KBM-7 (cell line): ENCODE results near the gene GARIN5A.

Experiments used
- DNase-seq: peaks from one replicate; pipeline ENCODE4 v3.0.0-alpha.2; 2015
- in situ Hi-C: fragments of 300-500 bp; cut with MboI; formaldehyde crosslinking; loops from 2 replicates; pipeline ENCODE4 v1.14.3; 2020; ENCODE audit warnings: low sequenced_read_pairs, low pct_unique_long_range_greater_than_20kb, mixed read lengths

Gene GARIN5A

GRCh38 chr19:50492303-50493052 is 15.8 kb upstream of the GARIN5A start:
- peak; percentile 28 for DNase-seq
- in situ Hi-C loops = no loop called here

GRCh38 chr19:50490991-50491472 is 14.4 kb upstream of the GARIN5A start:
- in situ Hi-C loops = no loop called here
- no peak for DNase-seq

DNA sequence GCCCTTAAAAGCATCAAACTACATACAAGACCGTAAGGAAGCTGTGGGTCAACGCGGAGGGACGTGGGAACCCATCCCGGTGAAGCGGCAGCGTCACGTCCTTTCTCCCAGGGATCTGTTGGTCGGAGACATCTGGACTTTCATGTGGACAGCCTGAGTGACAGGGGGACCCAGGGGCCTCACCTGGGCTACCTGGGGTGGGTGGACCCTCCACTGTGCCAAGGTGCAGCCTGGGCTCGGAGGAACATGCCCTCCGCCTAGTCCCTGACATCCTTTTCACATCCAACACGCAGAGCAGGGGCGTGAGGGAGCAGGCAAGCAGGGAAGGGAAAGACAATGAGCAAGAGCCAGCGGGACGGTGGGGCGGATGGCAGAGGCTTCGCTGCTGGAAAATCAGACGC is 13.8 kb upstream of the GARIN5A start:
- in situ Hi-C loops = no loop called here
- no peak for DNase-seq

DNA sequence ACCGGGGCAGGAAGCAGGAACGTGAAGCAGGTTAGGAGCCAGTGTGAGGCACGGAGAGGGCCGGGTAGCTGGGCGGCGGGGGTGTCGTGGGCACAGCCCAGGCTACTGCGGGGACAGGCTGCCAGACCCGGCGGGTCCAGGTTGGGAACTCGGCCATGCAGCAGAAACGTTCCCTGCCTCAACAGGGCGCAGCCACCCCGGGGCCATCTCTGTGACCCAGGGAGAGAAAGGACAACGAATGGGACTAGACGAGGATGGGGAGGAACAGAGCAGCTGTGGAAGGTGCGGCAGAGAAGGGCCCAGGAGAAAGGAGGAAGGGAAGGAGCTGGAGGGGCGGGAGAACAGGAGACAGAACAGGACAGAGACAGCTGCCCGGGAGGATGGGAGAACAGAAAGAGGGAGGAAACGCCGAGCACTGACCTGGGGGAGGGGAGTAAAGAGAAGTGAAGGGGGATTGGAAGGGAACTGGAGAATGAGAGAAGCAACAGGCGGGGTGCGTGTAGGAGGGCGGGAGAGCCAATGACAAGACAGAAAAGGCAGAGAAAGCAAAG is 12.9 kb upstream of the GARIN5A start:
- in situ Hi-C loops = no loop called here
- peak; percentile 26 for DNase-seq

GRCh38 chr19:50488389-50489194 is 11.9 kb upstream of the GARIN5A start:
- DNase-seq = no peak
- in situ Hi-C loops = no loop called here

DNA sequence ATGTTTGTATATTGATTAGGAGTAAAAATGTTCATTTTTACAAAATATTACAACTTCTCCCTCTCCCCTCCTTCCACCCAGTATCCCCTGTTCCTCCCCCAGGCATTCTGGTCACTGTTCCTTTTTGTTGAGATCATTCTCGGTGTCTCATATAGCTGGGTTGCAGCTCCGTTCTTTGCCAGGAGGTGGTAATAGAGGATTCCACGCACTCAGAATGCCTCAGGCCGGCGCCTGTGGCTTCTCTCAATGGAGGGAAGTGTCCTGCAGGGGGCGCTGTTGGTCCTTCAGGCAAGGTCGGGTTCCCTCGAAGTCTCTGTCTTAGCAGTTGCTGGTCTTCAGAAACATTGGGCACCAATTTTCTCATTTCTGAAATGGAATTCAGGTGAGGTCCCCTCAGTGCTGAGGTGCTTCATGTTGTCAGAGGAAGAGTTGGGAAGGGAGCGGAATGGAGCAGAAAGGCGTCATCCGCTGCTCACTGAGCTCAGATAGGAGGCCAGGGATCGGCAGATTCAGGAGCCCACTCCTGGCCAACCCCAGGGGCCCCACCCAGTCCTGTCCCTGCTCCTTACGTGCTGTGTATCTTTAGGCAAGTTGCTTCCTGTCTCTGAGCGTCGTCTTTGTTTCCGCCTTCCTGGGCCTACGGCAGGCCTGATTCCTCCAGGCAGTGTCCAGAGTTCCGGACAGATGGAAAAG is 10.3 kb upstream of the GARIN5A start:
- in situ Hi-C loops = no loop called here
- DNase-seq = peak; percentile 72

DNA sequence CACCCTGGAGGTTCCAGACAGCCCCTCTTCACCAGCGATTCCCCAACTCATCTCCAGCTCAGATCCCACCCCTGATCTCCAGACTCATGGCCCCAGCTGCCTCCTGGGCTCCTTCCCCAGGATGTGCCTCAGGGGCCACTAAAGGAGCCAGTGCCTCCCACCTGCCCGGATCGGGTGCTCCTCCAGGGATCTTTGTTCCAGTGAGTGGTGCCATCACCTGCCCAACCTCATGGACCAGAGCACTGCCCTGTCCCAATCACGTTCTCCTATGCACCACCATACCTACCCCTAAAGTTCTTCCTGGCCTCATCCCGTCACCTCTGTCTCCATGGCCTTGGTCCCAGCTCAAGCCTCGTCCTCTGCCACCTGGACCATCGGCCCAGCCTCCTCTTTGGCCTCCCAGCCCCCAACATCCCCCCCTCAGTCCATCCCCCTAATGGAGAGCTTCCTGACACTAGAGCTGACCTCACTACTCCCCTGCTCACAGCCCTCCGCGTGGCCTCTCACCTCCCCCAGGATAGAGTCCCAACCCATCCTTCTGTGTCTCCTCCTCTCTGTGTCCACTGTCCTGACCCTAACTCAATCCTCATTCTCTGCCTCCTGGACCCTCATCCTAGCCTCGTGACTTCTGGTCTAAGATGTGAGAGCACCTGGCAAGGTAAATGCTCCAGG is 8.8 kb upstream of the GARIN5A start:
- in situ Hi-C loops = no loop called here
- no peak for DNase-seq

GRCh38 chr19:50482916-50483315 is 6.3 kb upstream of the GARIN5A start:
- no peak for DNase-seq
- in situ Hi-C loops = no loop called here

- no peak for DNase-seq
- in situ Hi-C loops = no loop called here
Observed at GRCh38 chr19:50482271-50482855, 5.7 kb upstream of the GARIN5A start.

GRCh38 chr19:50481351-50482149 is 4.9 kb upstream of the GARIN5A start:
- in situ Hi-C loops = no loop called here
- no peak for DNase-seq

DNA sequence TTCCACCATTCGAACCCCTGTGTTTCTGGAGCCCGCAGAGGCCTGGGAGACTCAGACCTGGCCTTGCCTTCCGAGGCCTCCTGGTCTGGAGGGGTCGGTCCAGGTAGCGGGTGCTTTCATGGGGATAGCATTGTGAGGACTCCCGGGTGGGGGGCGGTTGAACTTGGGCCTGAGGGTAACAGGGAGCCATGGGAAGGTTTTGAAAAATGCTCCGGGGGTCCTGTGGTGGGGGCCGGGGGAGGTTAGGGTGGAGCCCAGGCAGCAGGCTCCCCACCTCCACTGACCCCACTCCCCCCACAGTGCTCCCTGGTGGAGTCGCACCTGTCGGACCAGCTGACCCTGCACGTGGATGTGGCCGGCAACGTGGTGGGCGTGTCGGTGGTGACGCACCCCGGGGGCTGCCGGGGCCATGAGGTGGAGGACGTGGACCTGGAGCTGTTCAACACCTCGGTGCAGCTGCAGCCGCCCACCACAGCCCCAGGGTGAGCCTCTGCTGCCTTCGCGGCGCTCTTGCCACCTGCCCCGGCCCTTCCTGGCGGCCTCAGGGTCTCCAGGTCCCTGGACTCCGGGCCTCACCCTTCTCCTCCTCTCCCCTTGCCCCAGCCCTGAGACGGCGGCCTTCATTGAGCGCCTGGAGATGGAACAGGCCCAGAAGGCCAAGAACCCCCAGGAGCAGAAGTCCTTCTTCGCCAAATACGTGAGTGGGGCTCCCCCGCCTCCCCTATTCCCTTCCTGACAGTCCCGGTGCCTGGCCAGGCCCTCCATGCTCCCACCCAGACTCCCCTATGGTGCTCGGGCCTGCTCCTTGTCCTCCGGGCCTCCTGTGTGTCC is 3.8 kb upstream of the GARIN5A start:
- DNase-seq = no peak
- in situ Hi-C loops = no loop called here

DNA sequence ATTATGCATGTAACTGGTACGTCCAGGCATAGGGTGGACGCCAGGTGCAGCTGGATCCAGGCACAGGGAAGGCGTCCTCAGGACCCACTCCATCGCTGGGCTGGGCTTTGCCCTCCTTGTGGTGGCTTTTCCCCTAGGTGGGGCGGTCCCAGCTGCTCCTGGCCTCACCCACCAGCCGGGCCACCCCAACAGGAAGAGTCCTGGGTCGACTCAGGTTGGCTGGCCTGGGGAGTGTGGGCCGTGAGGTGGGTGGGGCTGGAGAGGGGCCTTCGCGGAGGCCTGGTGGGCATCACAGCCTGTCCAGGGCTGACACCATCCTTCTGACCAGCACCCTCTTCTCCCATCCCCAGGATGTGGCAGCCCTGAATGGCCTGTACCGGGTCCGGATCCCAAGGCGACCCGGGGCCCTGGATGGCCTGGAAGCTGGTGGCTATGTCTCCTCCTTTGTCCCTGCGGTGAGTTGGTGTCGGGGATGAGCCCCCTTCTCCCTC is 3.2 kb upstream of the GARIN5A start:
- DNase-seq = no peak
- in situ Hi-C loops = no loop called here

DNA sequence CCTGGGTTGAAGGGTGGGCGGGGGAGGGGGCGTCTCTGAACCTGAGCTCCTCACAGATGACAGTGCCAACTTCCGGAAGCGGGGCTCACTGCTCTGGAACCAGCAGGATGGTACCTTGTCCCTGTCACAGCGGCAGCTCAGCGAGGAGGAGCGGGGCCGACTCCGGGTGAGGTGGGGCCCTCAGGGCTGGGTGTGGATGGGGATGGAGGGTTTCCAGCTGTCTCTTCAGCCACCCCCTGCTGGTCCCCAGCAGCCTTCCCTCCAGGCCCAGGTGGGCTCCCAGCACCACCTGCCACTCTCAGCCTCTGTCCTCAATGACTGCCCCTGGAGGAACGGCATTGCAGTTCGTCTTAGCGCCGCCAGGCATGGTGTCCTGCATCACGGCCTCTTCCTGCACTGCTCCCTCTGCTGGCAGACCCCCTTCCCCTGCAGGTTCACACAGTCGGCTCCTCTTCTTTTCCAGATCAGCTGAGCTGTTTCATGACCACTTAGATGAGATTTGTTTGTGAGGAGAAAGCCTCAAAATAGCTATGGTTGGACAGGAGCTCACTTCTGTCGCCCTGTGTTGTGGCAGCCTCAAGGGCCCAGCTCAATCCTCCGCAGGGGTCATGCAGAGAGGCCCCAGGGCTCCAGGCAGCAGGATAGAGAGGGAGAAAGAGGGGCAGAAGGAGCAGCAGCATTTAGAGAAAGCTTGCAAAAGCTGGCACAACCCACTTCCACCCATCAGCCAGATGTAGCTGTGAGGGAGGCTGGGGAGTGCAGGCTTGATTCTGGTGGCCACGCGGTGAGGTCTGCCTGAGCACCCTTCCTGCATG is 2.5 kb upstream of the GARIN5A start:
- in situ Hi-C loops = no loop called here
- peak; percentile 79 for DNase-seq

GRCh38 chr19:50477751-50478515 is 1.3 kb upstream of the GARIN5A start:
- in situ Hi-C loops = no loop called here

DNA sequence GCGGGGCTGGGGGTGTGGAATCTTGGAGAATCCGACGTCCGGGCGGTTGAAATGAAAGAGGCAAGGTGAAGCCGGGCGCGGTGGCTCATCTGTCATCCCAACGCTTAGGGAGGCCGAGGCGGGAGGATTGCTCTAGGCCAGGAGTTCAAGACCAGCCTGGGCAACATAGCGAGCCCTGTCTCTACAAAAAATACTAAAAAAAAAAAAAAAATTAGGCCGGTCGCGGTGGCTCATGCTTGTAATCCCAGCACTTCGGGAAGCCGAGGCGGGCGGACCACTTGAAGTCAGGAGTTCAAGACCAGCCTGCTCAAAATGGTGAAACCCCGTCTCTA is 225 bp upstream of the GARIN5A start:
- DNase-seq = no peak
- in situ Hi-C loops = no loop called here

More at GRCh38 chr19:50477751-50478515, 1.3 kb upstream of the GARIN5A start:
- DNase-seq = no peak
